GM10248 (cell line): ENCODE data around the gene ADGRV1.

Experiments used
- CTCF ChIA-PET: fragments of 300-600 bp; sonication (Branson Sonifier 250); formaldehyde crosslinking; extraction: SDS; loops from one replicate; lab custom pipeline; 2021; ENCODE audit warnings: antibody characterized with exemption; lab: Yijun Ruan, JAX
- POLR2A ChIA-PET: fragments of 350-650 bp; sonication (Branson Sonifier 250); formaldehyde crosslinking; extraction: SDS; loops from one replicate; lab custom pipeline; 2020; ENCODE audit warnings: antibody characterized with exemption; lab: Yijun Ruan, JAX
- DNase-seq: peaks from one replicate; pipeline ENCODE4 v3.0.0; 2012; ENCODE audit errors: extremely low spot score
- TF ChIP-seq, protein P1 (sequence below): IDR thresholded peaks from 2 replicates; pipeline ENCODE4 v1.5.1; 2012; ENCODE audit warnings: mild to moderate bottlenecking, low read depth; ENCODE audit errors: extremely low read depth, missing control alignments, control extremely low read depth

The ADGRV1 gene

DNA sequence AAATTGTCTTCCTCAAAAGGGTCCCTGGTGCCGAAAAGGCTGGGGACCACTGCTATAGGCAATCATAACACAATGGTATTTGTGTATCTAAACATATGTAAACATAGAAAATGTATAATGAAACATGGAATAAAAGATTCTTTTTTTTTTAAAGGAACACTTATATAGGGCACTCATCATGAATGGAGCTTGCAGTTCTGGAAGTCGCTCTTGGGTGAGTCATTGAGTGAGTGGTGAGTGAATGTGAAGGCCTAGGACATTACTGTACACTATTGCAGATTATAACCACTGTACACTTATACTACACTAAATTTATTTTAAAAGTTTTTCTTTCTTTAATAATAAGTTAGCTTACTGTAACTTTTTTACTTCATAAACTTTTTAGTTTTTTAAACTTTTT is 648.1 kb downstream of the ADGRV1 start:
- DNase-seq: no peak
- CTCF ChIA-PET: interaction anchor here (0.8 to 2.8 kb wide), 5 partner anchors 8 to 293 kb away, joined by 3 to 8 read pairs (median 3); no protein-coding TSS in a partner anchor
- TF ChIP-seq, protein P1, sequence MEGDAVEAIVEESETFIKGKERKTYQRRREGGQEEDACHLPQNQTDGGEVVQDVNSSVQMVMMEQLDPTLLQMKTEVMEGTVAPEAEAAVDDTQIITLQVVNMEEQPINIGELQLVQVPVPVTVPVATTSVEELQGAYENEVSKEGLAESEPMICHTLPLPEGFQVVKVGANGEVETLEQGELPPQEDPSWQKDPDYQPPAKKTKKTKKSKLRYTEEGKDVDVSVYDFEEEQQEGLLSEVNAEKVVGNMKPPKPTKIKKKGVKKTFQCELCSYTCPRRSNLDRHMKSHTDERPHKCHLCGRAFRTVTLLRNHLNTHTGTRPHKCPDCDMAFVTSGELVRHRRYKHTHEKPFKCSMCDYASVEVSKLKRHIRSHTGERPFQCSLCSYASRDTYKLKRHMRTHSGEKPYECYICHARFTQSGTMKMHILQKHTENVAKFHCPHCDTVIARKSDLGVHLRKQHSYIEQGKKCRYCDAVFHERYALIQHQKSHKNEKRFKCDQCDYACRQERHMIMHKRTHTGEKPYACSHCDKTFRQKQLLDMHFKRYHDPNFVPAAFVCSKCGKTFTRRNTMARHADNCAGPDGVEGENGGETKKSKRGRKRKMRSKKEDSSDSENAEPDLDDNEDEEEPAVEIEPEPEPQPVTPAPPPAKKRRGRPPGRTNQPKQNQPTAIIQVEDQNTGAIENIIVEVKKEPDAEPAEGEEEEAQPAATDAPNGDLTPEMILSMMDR: no peak
- POLR2A ChIA-PET: no interaction called here

DNA sequence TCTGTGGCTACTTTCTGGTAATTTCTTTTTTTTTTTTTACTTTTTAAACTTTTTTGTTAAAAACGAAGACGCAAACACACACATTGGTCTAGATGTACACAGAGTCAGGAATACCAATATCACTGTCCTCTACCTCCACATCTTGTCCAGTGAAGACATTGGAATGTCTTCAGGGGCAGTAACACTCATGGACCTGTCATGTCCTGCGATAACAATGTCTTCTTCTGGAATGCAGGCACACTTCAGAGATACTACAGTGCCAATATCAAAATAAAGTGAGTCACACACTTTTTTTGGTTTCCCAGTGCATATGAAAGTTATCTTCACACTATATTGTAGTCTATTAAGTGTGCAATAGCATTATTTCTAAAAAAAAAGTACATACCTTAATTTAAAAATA is 648.7 kb downstream of the ADGRV1 start:
- TF ChIP-seq, protein P1: no peak
- ChIA-PET POLR2A (no interaction called here), CTCF (interaction anchor here (0.8 to 2.8 kb wide), 5 partner anchors 9 to 293 kb away, joined by 3 to 8 read pairs (median 3); no protein-coding TSS in a partner anchor)
- DNase-seq: no peak

DNA sequence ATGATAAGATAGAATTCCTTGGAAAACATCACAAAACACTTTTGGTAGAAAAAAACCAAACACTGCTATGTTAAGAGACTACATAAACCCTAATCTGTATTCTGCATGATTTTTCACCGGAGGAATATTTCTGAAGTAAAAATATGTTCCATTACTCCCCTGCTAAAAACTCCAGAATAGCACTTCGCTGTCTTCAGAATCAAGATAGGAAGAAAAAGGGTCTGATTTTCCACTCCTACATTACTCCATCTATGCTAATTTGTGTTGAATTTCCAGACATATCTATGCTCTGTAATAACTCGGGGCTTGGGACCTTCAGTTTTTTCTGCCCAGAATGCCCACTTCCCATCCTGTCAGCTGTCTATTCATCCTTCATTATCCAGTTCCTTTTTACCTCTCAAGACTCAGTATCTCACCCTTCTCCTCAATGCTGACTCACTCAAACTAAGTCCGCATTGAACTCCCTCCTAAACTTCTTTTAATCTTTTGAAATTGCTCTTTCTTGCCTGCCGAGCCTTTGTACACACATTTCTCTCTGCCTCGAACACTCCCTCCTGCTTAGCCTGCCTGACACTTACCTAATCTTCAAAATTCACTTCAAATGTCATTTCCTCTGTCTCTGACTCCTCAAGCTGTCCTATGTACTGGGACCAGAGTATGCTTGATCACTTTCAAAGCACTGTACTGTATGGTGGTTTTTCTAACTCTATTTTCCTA is 653.6 kb downstream of the ADGRV1 start:
- POLR2A ChIA-PET: no interaction called here
- DNase-seq: no peak
- CTCF ChIA-PET: interaction anchor here (1.2 to 1.3 kb wide), 2 partner anchors 28 to 173 kb away, joined by 3 to 4 read pairs; no protein-coding TSS in a partner anchor
- TF ChIP-seq, protein P1: no peak

DNA sequence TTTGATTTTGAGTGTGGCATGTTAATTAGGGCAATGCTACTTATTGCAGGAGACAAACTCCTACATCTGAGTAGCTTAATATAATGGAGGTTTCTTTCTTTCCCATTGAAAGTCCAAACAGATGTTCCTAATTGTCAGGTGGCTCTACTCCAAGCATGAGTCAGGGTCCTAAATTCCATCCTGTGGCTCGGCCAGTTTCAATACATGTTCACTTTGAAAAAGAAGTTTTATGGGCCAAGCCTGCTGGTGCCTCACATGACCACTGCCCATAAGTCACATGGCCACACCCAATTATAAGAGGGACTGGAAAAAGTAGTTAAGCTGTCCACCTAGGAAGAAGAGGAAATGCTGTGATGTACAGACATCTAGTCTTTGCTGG is 654.1 kb downstream of the ADGRV1 start:
- DNase-seq: no peak
- POLR2A ChIA-PET: no interaction called here

More for the DNA sequence above, 654.1 kb downstream of the ADGRV1 start:
- TF ChIP-seq, protein P1: no peak
- CTCF ChIA-PET: interaction anchor here (1.3 kb wide), 1 partner anchor 172 kb away, joined by 4 read pairs; no protein-coding TSS in a partner anchor
